ENCODE measurements around the gene CCR7.
"Not testable (repeated sequence)": the region's sequence is repeated elsewhere in the genome, so short reads cannot be mapped to it uniquely, and the experiment has no call there.

Gene CCR7

DNA sequence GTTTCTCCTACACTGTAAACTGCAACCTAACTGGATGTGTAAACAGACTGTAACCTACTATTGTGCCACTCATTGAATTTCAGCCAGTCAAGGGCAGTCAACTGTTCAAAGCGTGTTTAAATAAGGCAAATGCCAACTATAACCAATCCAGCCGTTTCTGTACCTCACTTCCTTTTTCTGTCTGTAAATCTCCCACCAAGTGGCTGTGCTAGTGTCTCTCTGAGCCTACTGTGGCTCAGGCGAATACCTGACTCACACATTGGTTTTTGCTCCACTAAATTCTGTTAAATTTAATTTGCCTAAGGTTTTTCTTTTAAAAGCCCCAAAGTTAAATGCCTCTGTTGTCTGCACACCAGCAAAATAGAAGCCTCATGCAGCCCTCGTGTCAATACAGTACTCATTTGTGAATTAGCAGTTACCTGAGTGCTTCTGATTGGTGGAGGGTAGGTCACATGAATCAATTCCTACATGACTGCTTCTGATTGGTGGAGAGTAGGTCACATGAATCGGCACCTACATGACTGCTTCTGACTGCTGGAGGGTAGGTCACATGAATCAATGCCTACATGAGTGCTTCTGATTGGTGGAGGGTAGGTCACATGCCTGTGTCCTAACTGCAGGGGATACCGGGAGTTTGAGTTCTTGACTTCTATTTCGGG is 31.1 kb upstream of the CCR7 start:
- no peak for FAIRE-seq

GRCh38 chr17:40590742-40591141 is 25.5 kb upstream of the CCR7 start:
- FAIRE-seq: no peak

GRCh38 chr17:40588552-40588951 is 23.3 kb upstream of the CCR7 start:
- no peak for FAIRE-seq

- not testable (repeated sequence) for FAIRE-seq
These were observed 21.0 kb upstream of the CCR7 start for GRCh38 chr17:40586264-40586663.

DNA sequence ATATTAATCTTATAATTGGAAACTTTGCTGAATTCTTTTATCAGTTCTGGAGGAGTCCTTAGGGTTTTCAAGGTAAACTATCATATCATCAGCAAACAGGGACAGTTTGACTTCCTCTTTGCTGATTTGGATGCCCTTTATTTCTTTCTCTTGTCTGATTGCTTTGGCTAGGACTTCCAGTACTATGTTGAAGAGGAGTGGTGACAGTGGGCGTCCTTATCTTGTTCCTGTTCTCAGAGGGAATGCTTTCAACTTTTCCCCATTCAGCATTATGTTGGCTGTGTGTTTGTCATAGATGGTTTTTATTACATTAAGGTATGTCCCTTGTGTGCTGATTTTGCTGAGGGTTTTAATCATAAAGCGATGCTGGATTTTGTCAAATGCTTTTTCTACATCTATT is 19.7 kb upstream of the CCR7 start:
- not testable (repeated sequence) for FAIRE-seq

DNA sequence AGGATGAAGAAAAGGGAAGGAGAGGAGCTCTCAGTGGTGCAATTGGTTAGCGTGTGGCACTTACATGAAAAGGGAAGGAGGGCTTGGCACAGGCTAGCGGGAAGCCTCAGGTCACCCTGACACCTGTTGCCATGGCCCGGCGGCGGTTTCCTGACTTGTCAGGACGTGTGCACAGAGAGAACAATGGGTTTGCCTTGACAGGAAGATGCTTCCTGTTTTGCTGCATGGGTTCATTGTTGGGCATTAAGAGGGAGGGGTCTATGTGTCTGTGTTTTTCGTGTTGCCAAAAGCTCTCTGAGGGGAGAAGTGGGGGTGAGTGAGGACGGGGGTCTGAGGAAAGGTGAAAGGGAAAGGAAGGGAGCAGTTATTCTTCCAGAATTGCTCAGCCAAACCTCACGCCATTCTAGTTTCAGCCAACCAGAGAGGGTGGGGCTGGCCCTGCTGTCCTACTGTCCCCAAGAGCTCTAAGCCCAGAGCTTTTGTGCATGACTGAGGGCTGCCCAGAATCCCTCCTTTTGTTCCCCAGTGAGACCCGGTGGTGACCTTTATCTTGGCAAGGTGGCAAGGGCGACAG is 17.1 kb upstream of the CCR7 start:
- no peak for FAIRE-seq

DNA sequence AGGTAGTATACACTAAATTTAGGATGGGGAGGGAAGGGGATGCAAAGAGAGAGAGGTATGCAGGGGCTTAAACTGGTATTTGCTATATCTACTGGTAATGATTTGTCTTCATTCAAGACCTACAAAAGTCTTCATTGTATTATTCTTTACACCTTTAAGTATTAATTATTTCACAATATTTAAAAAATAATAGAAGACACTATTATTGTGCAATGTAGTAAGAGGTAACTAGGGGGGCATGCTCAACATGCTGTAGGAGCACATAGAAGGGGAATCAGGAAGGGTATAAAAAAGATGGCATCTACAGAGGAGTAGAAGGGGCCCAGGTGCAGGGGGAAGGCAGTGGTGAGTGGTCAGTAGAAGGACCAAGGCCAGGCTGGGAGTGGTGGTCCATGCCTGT is 14.9 kb upstream of the CCR7 start:
- no peak for FAIRE-seq

DNA sequence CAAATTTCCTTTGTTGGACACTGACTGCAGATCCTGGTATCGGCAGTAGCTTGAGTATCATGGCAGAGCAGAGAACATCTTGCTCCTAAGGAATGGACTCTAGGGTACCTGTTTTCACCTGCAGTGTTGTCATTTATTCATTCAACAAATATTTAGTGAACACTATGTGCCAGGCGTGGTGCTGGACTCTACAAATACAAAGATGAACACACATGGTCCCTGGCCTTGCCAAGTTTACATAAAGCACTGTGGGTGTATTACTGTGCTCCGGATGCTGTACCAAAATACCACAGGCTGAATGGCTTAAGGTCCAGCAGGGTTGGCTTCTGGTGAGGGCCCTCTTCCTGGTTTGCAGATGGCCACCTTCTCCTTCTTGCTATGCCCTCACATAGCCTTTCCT is 14.2 kb upstream of the CCR7 start:
- FAIRE-seq: no peak

DNA sequence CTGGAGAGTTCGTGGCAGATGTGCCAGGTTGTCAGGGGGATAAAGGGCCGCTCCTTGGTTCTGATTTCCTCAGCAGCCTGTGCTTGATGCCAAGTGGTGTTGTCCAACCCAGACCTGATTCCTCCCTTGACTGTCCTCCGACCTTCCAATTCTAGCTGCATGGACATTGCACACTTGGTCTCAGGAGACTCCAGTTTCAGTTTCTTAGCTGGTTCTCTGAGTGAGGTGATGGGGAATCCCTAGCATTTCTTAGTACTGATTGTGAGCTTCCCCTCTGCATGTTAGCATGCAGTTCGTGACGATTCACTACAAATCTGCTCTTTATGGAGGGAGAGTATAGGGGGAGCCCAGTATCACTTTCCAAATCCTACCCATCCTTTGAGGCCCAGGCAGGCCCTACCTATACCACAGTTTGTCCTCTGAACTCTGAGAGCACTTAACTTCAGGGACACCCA is 12.4 kb upstream of the CCR7 start:
- no peak for FAIRE-seq

- FAIRE-seq: no peak
These were observed 11.0 kb upstream of the CCR7 start for GRCh38 chr17:40576113-40576740.

- no peak for FAIRE-seq
These were observed 9.0 kb upstream of the CCR7 start for GRCh38 chr17:40574292-40574691.

GRCh38 chr17:40572245-40572993 is 7.1 kb upstream of the CCR7 start:
- not testable (repeated sequence) for FAIRE-seq

DNA sequence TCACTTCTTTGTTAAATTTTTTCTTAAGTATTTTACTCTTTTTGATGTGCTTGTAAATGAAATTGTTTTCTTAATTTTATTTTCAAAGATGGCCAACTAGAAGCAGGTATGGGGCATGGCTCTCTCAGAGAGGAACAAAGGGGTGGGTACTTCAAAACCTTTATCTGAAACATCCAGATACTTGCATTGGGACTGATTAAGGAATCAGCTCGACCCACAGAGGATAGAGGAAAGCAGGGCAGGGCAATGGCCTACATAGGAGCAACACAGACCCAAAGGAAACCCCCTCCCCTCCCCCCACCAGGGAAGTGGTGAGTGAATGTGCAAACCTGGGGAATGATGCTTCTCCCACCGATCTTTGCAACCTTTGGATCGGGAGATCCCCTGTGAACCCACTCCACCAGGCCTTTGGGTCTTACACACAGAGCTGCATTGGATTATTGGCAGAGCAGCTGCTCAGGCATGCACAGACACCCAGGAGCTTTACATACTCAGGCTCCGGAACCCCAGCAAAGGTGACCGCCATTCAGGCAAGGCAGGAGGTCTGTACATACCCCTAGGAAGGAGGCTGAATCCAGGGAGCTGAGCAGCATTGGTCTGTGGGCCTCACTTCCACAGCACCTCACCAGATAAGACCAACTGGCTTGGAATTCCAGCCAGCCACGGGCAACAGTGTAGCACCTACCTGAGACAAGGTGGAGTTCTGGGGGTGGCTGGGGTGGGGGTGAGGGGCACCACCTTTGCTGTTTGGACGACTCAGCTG is 3.0 kb upstream of the CCR7 start:
- no peak for FAIRE-seq

GRCh38 chr17:40567377-40567776 is 2.1 kb upstream of the CCR7 start:
- FAIRE-seq: no peak

- no peak for FAIRE-seq
These were observed 617 bp upstream of the CCR7 start for GRCh38 chr17:40565769-40566409.

- FAIRE-seq: no peak
These were observed 933 bp downstream of the CCR7 start for GRCh38 chr17:40564195-40564882.

GRCh38 chr17:40563220-40564052 is 1.8 kb downstream of the CCR7 start:
- no peak for FAIRE-seq

GRCh38 chr17:40562838-40563219 is 2.4 kb downstream of the CCR7 start:
- no peak for FAIRE-seq

DNA sequence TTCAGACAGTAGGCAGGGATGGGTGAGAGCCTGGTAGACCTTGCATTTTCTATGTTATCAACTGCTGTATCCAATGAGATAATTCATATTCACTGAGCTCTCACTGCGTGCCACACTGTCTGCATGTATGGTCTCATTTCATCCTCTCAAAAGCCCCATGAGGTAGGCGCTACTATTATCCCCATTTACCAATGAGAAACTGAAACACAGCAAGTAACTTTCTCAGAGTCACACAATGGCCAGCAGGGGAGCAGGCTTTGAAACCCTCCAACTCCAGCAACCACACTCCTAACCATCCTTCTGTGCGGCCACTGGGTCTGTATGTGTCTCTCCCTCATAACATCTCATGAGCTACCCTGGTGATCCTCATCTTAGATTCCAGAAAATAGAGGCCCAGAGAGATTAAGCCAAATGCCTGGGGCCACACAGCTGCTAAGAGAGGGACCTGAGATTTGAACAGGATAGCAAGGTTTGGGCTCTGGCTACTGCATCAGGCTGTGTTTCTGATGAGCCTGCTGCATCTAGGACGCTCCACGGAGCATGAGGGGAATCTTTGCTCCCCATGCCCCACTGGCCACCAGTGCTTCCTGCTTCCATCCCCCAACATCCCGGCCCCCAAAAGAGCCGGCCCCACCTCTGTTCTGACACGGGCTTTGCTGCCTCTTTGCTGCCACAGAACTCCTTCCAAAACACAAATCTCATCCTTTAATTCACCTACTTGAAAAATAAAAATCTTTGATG is 3.2 kb downstream of the CCR7 start:
- FAIRE-seq: no peak

DNA sequence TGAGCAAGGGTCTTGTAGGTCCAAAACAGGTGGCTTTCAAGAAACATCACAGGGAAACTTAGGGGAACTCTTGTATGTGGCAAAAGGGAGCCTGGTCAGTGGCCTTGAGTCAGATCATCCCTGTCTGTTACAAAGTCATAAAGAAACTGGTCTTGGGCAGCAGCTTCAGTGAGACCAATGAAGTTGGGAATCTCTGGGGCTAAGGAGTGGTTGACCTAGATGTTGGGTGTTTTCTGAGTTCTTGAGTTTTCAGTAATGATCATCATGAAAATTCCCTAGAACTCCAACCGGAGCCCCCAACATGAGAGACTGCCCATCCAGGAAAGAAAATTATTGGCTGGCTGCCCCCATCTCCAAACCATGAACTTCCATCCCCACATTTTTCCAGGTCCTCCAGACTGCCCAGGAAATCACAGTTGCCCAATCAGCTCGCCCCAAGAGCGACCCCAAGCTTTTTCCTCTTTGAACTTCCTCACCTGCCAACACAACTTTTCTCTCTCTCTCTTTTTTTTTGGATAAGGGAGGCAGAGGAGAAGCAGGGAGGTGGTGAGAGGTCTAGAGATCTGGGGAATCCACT is 3.9 kb downstream of the CCR7 start:
- no peak for FAIRE-seq
